Gastroesophageal sphincter (tissue), 3 donors: Measurements from ENCODE around the gene CSNK1D.

Experiments
- POLR2A ChIP-seq, 2 donors: fragments of 450-650 bp; IDR thresholded peaks; one replicate each; pipeline ENCODE4 v1.6.1; 2017; ENCODE audit warnings: antibody characterized with exemption in 2 of 2, mild to moderate bottlenecking in 2 of 2, moderate library complexity in 1 of 2
- POLR2AphosphoS5 ChIP-seq: sonication (generic); formaldehyde crosslinking; IDR thresholded peaks from one replicate; pipeline ENCODE4 v1.6.1; 2017; ENCODE audit warnings: antibody characterized with exemption
- TF ChIP-seq, protein P1 (sequence below), 4 experiments: fragments of 200-600 bp in 2 of 4; fragments of 450-650 bp in 2 of 4; sonication (generic) in 1 of 4; IDR thresholded peaks; one replicate each; pipeline ENCODE4 v1.5.1; 2017 to 2019; ENCODE audit warnings: antibody characterized with exemption in 4 of 4, mild to moderate bottlenecking in 2 of 4, moderate library complexity in 2 of 4

DNA sequence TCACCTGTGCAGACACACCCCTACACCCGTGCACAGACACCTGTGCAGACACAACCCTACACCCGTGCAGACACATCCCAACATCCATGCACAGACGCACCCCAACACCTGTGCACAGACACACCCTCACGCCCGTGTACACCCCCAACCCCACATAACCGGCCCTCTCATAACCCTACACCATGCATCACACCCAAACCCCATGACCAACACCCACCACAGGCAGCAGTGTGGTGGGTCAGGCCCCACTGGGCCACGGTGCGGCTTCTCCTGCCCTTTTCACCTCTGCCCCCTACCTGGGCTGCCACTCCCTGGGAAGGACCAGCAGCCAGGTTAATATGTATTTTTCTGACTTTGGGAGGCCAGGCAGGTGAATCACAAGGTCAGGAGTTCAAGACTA is 48.8 kb downstream of the CSNK1D start:
- no peak for TF ChIP-seq POLR2AphosphoS5
- TF ChIP-seq, protein P1, sequence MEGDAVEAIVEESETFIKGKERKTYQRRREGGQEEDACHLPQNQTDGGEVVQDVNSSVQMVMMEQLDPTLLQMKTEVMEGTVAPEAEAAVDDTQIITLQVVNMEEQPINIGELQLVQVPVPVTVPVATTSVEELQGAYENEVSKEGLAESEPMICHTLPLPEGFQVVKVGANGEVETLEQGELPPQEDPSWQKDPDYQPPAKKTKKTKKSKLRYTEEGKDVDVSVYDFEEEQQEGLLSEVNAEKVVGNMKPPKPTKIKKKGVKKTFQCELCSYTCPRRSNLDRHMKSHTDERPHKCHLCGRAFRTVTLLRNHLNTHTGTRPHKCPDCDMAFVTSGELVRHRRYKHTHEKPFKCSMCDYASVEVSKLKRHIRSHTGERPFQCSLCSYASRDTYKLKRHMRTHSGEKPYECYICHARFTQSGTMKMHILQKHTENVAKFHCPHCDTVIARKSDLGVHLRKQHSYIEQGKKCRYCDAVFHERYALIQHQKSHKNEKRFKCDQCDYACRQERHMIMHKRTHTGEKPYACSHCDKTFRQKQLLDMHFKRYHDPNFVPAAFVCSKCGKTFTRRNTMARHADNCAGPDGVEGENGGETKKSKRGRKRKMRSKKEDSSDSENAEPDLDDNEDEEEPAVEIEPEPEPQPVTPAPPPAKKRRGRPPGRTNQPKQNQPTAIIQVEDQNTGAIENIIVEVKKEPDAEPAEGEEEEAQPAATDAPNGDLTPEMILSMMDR (IDR thresholded peaks at IDR 0.05) = no peak
- TF ChIP-seq POLR2A (IDR thresholded peaks at IDR 0.05) = no peak
